ENCODE results near the gene RALGAPA2. TPM values are rescaled to one million over a fixed set of nuclear protein-coding genes. Genes with fewer than 3 reads are reported as not detected.

Gene RALGAPA2
- total RNA-seq, 6 experiments from 2014 or later: 2.4 to 3.7 (median 3.2) TPM

DNA sequence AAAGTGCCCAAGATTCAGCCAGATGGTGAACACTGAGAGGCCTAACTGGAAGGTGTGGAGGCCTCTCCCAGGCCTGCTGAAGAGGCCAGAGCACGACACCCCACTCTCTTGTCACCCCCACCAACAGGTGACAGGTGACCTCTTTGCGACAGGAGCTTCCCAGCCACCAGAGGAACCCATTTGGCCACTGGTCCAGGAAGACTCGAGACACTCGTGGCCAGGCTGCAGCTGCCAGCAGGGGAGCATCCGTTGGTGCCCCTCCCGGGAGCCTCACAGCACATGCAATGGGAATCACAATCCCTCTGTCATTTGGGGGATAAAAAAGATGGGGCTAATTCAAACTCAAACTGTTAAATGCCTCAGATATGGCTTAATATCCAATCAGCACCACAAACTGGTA lies 181.2 kb downstream of the RALGAPA2 start:
- Mint-ChIP-seq H3K36me3 (ENCODE audit: low read depth) (no peaks in the 10 kb centered on the region), H3K27me3 (ENCODE audit: insufficient read depth) (no peaks in the 10 kb centered on the region; the same call in 1 of the 2 replicates), H3K4me3 (no peak overlapping the region), H3K4me1 (ENCODE audit: low read depth) (no peaks in the 10 kb centered on the region), H3K27ac (no peak overlapping the region), H3K9me3 (no peaks in the 10 kb centered on the region)
- no peak for DNase-seq
- TF ChIP-seq, protein P1, sequence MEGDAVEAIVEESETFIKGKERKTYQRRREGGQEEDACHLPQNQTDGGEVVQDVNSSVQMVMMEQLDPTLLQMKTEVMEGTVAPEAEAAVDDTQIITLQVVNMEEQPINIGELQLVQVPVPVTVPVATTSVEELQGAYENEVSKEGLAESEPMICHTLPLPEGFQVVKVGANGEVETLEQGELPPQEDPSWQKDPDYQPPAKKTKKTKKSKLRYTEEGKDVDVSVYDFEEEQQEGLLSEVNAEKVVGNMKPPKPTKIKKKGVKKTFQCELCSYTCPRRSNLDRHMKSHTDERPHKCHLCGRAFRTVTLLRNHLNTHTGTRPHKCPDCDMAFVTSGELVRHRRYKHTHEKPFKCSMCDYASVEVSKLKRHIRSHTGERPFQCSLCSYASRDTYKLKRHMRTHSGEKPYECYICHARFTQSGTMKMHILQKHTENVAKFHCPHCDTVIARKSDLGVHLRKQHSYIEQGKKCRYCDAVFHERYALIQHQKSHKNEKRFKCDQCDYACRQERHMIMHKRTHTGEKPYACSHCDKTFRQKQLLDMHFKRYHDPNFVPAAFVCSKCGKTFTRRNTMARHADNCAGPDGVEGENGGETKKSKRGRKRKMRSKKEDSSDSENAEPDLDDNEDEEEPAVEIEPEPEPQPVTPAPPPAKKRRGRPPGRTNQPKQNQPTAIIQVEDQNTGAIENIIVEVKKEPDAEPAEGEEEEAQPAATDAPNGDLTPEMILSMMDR (IDR thresholded peaks at IDR 0.05): no peak

DNA sequence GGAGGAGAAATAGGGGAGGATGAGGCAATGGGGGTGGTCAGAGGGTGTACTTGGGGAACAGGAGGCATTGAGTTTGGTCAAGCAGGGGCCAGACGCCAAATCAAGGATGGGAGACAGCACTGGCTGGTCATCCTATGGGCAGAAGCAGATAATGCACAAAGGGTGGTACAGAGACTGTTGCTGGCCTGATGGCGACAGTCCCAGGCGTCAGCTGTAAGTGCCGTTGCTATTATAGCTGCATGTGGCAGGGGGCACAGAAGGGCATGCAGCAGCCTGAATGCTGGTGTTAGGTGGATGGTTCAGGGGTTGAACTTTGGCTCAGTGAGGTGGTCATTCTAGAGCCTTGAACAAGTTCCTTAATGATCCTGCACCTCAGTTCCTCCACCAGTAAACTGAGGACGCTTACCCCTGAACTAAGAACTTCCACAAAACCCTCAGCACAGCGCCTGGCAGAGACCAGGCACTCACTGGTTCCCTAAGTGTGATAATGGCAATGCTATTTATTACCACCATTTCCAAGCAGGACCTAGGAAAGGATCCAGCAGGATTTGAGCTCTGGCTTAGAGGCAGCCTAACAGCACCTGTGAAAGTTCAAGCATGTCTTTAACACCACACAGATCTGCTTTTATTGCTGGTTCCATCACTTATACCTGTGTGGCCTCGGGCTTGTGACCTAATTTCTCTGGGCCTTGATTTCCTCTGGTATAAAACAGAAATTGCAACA lies 181.9 kb downstream of the RALGAPA2 start:
- Mint-ChIP-seq H3K9me3 (no peaks in the 10 kb centered on the region), H3K36me3 (ENCODE audit: low read depth) (no peaks in the 10 kb centered on the region), H3K4me3 (no peak overlapping the region), H3K27ac (no peak overlapping the region), H3K4me1 (ENCODE audit: low read depth) (no peaks in the 10 kb centered on the region), H3K27me3 (ENCODE audit: insufficient read depth) (no peaks in the 10 kb centered on the region; the same call in 1 of the 2 replicates)
- DNase-seq: no peak
- TF ChIP-seq, protein P1 (IDR thresholded peaks at IDR 0.05): no peak

DNA sequence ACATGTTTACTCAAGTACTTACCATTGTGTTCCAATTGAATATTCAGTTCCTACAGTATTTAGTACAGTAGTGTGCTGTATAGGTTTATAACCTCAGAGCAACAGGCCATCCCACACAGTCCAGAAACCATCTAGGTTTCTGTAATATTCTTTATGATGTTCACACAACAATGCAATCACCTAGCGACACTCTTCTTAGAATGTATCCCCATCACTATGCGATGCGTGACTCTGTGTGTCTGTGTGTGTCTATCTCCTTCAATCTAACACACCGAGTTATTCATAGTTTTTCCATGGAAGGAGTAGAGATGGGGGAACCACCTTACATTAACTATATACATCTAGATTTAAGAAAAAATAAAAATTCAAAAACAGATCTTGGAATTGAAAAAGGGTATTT lies 182.8 kb downstream of the RALGAPA2 start:
- Mint-ChIP-seq H3K27me3 (ENCODE audit: insufficient read depth) (no peaks in the 10 kb centered on the region; the same call in 1 of the 2 replicates), H3K4me1 (ENCODE audit: low read depth) (no peaks in the 10 kb centered on the region), H3K27ac (no peak overlapping the region), H3K4me3 (no peak overlapping the region), H3K9me3 (no peaks in the 10 kb centered on the region), H3K36me3 (ENCODE audit: low read depth) (no peaks in the 10 kb centered on the region)
- TF ChIP-seq, protein P1 (IDR thresholded peaks at IDR 0.05): no peak
- DNase-seq: no peak

DNA sequence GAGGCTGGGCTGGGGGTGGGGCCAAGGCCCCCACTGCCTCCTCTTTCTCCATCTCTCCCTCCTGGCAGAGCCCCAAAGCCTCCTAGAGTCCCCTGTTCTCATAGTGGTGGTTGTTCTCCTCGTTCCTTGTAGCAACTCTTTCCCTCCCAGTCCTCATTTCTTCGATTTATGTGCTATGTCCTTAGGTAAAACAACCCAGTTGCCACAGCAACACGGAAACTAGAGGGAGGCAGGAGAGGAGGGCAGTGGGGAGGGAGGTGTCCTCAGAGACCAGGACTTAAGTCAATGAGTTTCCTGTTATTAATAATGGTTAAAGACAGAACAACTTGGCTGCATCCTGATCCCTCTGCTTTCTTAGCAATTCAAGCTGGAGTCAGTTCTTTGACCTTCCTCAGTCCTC lies 183.6 kb downstream of the RALGAPA2 start:
- no peak for DNase-seq
- Mint-ChIP-seq H3K4me3 (no peak overlapping the region), H3K36me3 (ENCODE audit: low read depth) (no peaks in the 10 kb centered on the region), H3K4me1 (ENCODE audit: low read depth) (no peaks in the 10 kb centered on the region), H3K27ac (no peak overlapping the region), H3K27me3 (ENCODE audit: insufficient read depth) (no peaks in the 10 kb centered on the region; the same call in 1 of the 2 replicates), H3K9me3 (no peaks in the 10 kb centered on the region)
- TF ChIP-seq, protein P1 (IDR thresholded peaks at IDR 0.05): no peak

DNA sequence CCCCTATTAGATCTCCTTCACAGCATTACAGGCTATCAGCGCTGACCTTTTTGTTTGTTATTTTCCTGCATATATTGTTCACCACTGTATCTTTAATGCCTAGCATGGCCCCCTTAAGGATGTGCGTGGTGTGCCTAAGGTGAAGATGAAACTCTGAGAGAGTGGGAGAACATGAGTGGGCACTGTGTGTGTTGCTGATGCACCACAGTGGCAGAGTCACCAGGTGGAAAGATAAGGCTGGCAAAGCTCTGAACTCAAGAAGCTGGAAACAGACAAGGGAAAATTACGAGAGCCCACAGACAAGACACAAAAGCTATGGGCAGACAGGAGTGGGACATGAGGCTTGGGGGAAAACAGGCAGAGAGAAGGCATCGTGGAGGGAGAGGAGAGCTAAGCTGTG lies 184.8 kb downstream of the RALGAPA2 start:
- H3K27ac Mint-ChIP-seq: no peak overlapping the region
- TF ChIP-seq, protein P1 (IDR thresholded peaks at IDR 0.05): no peak
- no peak for DNase-seq
- H3K4me3 Mint-ChIP-seq: no peak overlapping the region
- no peaks in the 10 kb centered on the region; the same call in 1 of the 2 replicates for H3K27me3 Mint-ChIP-seq (ENCODE audit: insufficient read depth)
- H3K36me3 Mint-ChIP-seq (ENCODE audit: low read depth): no peaks in the 10 kb centered on the region
- no peaks in the 10 kb centered on the region for H3K4me1 Mint-ChIP-seq (ENCODE audit: low read depth)
- H3K9me3 Mint-ChIP-seq: no peaks in the 10 kb centered on the region
